Ectodermal cell (in vitro differentiated cells): ENCODE data around the gene TMPRSS13.

Experiments
- H3K27ac ChIP-seq: 2 replicates; pipeline ENCODE4 v1.7.0; 2013; ENCODE audit warnings: mild to moderate bottlenecking, low read depth, low read length; ENCODE audit not compliant: insufficient read depth, poor library complexity, severe bottlenecking
- H3K27me3 ChIP-seq: 2 replicates; pipeline ENCODE4 v1.7.0; 2013; ENCODE audit warnings: mild to moderate bottlenecking, low read length; ENCODE audit not compliant: insufficient read depth, control insufficient read depth, poor library complexity, severe bottlenecking
- H3K36me3 ChIP-seq: one replicate; pipeline ENCODE4 v1.7.0; 2013; ENCODE audit warnings: low read length; ENCODE audit not compliant: control insufficient read depth, insufficient read depth
- H3K4me1 ChIP-seq: one replicate; pipeline ENCODE4 v1.7.0; 2013; ENCODE audit warnings: low read length; ENCODE audit not compliant: control insufficient read depth, insufficient read depth
- H3K4me3 ChIP-seq: 2 replicates; pipeline ENCODE4 v1.7.0; 2013; ENCODE audit warnings: low read depth, low read length, control low read depth; ENCODE audit not compliant: insufficient read depth
- H3K9me3 ChIP-seq: 2 replicates; pipeline ENCODE4 v1.7.0; 2013; ENCODE audit warnings: mild to moderate bottlenecking, low read length, moderate library complexity; ENCODE audit not compliant: control insufficient read depth
- WGBS, 2 experiments: methylation state at CpG; one replicate each; pipeline ENCODE4 v1.1.7; 2013; ENCODE audit warnings: missing lambda C conversion rate in 2 of 2; 5-methylcytosine and 5-hydroxymethylcytosine counted together

The TMPRSS13 gene

GRCh38 chr11:117907276-117908108 is 21.7 kb downstream of the TMPRSS13 start:
- WGBS, 2 experiments: 42 to 44% methylated on average over 24 of the region's 24 CpGs
- Histone ChIP-seq H3K4me3 (no peak overlapping the region), H3K36me3 (no peaks in the 10 kb centered on the region), H3K9me3 (no peaks in the 10 kb centered on the region), H3K4me1 (no peaks in the 10 kb centered on the region), H3K27me3 (peaks cover 3% of the 10 kb centered on the region), H3K27ac (no peak overlapping the region)

- Histone ChIP-seq H3K27me3 (peaks cover 3% of the 10 kb centered on the region), H3K4me3 (no peak overlapping the region), H3K27ac (no peak overlapping the region), H3K4me1 (no peaks in the 10 kb centered on the region), H3K36me3 (no peaks in the 10 kb centered on the region), H3K9me3 (no peaks in the 10 kb centered on the region)
- 91 to 94% methylated on average over 4 of the region's 4 CpGs for WGBS, 2 experiments
These were observed 22.5 kb downstream of the TMPRSS13 start for GRCh38 chr11:117906710-117907109.

GRCh38 chr11:117906126-117906525 is 23.1 kb downstream of the TMPRSS13 start:
- WGBS, 2 experiments: 95% methylated on average over 2 of the region's 2 CpGs
- Histone ChIP-seq H3K36me3 (no peaks in the 10 kb centered on the region), H3K27ac (no peak overlapping the region), H3K27me3 (peaks cover 3% of the 10 kb centered on the region), H3K9me3 (no peaks in the 10 kb centered on the region), H3K4me1 (no peaks in the 10 kb centered on the region), H3K4me3 (no peak overlapping the region)

DNA sequence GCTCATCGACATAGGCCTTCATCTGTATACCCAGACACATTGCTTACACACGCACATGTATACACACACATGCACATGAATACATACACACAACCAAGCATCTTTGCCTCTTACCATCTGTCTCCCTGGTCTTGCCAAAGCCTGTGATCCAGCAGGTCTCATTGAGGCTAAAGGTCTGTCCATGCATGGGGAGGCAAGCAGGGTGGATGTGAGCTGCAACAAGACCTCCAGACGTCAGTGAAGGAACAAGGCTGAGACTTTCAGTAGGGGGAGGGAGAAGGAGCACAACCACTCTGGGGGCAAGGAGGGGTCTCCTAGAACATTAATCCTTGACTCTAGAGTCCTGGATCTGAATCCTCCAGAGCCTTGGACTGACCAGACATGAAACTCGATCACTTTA is 23.7 kb downstream of the TMPRSS13 start:
- Histone ChIP-seq H3K4me3 (no peak overlapping the region), H3K36me3 (no peaks in the 10 kb centered on the region), H3K27ac (no peak overlapping the region), H3K4me1 (no peaks in the 10 kb centered on the region), H3K9me3 (no peaks in the 10 kb centered on the region), H3K27me3 (peaks cover 3% of the 10 kb centered on the region)
- WGBS, 2 experiments: 89 to 91% methylated on average over 4 of the region's 4 CpGs

GRCh38 chr11:117903505-117904382 is 25.5 kb downstream of the TMPRSS13 start:
- Histone ChIP-seq H3K27ac (no peak overlapping the region), H3K4me1 (no peaks in the 10 kb centered on the region), H3K36me3 (no peaks in the 10 kb centered on the region), H3K9me3 (no peaks in the 10 kb centered on the region), H3K4me3 (no peak overlapping the region), H3K27me3 (peaks cover 3% of the 10 kb centered on the region)
- 86 to 89% methylated on average over 14 of the region's 14 CpGs for WGBS, 2 experiments

DNA sequence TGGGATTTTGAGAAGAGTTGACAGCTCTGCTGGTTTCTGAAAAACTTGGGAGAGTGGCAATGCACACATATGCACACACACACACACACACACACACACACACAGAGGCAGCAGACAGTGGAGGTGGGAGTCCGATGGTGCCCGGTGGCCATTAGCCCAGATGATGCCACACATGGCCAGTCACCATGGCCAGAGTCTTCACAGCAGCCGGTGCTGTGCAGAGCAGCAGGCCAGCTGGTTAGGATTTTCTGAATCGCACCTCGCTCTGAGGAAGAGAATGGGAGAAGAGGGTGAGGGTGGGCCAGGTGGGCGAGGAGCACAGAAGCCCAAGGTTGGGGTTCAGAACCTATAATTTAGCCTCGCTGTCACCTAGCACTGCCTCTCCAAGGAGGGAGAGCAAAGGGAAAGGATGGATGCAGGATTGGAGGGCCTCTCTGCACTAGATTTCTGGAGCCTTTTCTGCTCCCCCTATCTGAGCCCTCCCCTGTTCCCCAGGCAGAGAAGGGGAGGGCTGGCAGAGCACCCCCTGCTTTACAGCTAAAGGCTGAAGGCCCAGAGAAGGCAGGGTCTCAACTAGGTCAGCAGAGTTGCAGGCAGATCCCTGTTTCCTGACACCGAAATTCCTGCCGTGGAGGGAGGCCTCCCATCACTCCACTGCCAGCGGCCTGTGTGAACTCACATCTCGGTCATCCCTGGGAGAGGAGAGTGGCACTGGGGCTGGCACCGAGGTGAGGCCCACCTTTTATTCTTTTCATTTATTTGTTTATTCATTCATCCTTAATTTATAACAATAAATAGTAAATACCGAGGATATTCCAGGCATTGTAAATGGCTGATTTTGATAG is 27.0 kb downstream of the TMPRSS13 start:
- Histone ChIP-seq H3K27me3 (peaks cover 3% of the 10 kb centered on the region), H3K4me1 (no peaks in the 10 kb centered on the region), H3K27ac (no peak overlapping the region), H3K9me3 (no peaks in the 10 kb centered on the region), H3K4me3 (no peak overlapping the region), H3K36me3 (no peaks in the 10 kb centered on the region)
- 87 to 90% methylated on average over 12 of the region's 13 CpGs for WGBS, 2 experiments

DNA sequence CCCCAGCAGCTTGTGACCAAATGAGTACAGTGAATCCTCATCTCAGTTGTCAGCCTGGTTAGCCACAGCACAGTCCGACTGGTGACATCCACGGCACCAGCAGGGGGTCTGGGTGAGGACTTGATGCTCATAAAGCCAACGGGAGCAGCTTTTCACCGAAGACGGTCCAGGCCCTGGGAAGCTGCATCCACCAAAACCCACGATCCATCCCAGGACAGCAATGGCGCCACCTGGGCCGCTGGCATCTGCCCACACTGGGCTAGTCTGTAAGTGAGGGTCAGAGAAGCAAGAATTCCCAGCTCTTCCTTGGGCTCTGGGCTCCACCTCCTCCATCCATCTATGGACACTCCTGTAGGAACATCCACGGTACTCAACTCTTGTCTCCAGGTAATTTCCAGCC is 27.6 kb downstream of the TMPRSS13 start:
- H3K36me3 ChIP-seq: no peaks in the 10 kb centered on the region
- no peaks in the 10 kb centered on the region for H3K4me1 ChIP-seq
- WGBS, 2 experiments: 93% methylated on average over 9 of the region's 9 CpGs

GRCh38 chr11:117900720-117901440 is 28.3 kb downstream of the TMPRSS13 start:
- H3K4me1 ChIP-seq: no peaks in the 10 kb centered on the region
- 89 to 92% methylated on average over 11 of the region's 11 CpGs for WGBS, 2 experiments
- H3K36me3 ChIP-seq: no peaks in the 10 kb centered on the region
- peaks cover 3% of the 10 kb centered on the region for H3K27me3 ChIP-seq
- H3K9me3 ChIP-seq: no peaks in the 10 kb centered on the region
- no peak overlapping the region for H3K4me3 ChIP-seq
- no peak overlapping the region for H3K27ac ChIP-seq

More for the DNA sequence above, 27.6 kb downstream of the TMPRSS13 start:
- Histone ChIP-seq H3K4me3 (no peak overlapping the region), H3K27ac (no peak overlapping the region), H3K27me3 (peaks cover 3% of the 10 kb centered on the region), H3K9me3 (no peaks in the 10 kb centered on the region)

- Histone ChIP-seq H3K9me3 (no peaks in the 10 kb centered on the region), H3K4me1 (no peaks in the 10 kb centered on the region), H3K4me3 (no peak overlapping the region), H3K27ac (no peak overlapping the region), H3K36me3 (no peaks in the 10 kb centered on the region), H3K27me3 (no peaks in the 10 kb centered on the region)
- WGBS, 2 experiments: 85 to 88% methylated on average over 4 of the region's 4 CpGs
These were observed 29.0 kb downstream of the TMPRSS13 start for GRCh38 chr11:117900121-117900648.
